ENCODE measurements around the gene USP48.
A peak's percentile ranks its signal among the peaks of the same experiment; 100 is the strongest.
"Not testable (repeated sequence)": the region's sequence is repeated elsewhere in the genome, so short reads cannot be mapped to it uniquely, and the experiment has no call there.

The USP48 gene

DNA sequence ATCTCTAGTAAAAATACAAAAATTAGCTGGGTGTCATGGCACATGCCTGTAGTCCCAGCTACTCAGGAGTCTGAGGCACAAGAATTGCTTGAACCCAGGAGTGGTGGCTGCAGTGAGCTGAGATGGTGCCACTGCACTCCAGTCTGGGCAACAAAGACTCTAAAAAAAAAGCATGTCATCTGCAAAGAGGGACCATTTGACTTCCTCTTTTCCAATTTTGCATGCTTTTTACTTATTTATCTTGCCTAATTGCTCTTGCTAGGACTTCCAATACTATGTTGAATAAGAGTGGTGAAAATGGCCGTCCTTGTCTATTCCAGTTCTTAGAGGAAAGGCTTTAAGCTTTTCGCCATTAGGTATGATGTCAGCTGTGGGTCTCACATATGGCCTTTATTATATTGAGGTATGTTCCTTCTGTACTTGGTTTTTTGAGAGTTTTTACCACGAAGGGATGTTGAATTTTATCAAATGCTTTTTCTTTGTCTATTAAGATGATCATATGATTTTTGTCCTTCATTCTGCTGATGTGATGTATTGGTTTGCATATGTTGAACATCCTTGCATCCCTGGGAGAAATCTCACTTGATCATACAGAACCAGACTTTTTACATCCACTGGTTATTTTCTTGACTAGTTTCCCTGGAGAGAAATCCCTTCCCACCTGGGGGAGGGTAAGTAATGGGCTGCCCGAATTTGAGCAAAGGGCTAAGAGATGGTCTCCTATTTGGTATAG is 96.8 kb downstream of the USP48 start:
- Histone ChIP-seq H3K4me1 (ENCODE audit: control insufficient read depth, insufficient read depth, low read length) (peaks cover 8% of the 10 kb centered on the region), H3K27me3 (replicated peaks; ENCODE audit: control insufficient read depth, insufficient read depth, low read length) (no peaks in the 10 kb centered on the region), H3K9ac (ENCODE audit: low read length) (no peak overlapping the region), H3K4me3 (ENCODE audit: low read length) (no peak overlapping the region), H3K9me3 (ENCODE audit: control insufficient read depth, low read length) (peaks cover 9% of the 10 kb centered on the region), H3K36me3 (ENCODE audit: control insufficient read depth, insufficient read depth, low read length, severe bottlenecking) (peaks cover 60% of the 10 kb centered on the region)
- DNase-seq (ENCODE audit: low read depth) = no peak

DNA sequence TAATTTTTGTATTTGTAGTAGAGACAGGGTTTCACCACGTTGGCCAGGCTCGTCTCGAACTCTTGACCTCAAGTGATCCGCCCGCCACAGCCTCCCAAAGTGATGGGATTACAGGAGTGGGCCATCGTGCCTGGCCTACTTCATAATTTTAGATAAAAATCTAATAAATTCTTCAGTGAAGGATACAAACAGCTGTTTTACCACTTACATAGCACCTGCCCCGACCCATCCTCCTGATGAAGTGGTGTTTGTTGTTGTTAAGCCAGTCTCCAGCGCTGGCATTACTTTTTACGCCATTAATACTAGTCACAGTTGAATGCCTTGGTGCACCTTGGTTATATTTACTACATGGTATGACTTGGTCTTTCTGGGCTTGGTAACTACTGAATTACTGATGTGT is 101.5 kb downstream of the USP48 start:
- Histone ChIP-seq H3K36me3 (ENCODE audit: control insufficient read depth, insufficient read depth, low read length, severe bottlenecking) (peaks cover 49% of the 10 kb centered on the region), H3K9ac (ENCODE audit: low read length) (peak overlapping the region; percentile 54), H3K27me3 (replicated peaks; ENCODE audit: control insufficient read depth, insufficient read depth, low read length) (no peaks in the 10 kb centered on the region), H3K4me3 (ENCODE audit: low read length) (no peak overlapping the region), H3K9me3 (ENCODE audit: control insufficient read depth, low read length) (peaks cover 7% of the 10 kb centered on the region), H3K4me1 (ENCODE audit: control insufficient read depth, insufficient read depth, low read length) (peaks cover 27% of the 10 kb centered on the region)
- DNase-seq (ENCODE audit: low read depth) = no peak

DNA sequence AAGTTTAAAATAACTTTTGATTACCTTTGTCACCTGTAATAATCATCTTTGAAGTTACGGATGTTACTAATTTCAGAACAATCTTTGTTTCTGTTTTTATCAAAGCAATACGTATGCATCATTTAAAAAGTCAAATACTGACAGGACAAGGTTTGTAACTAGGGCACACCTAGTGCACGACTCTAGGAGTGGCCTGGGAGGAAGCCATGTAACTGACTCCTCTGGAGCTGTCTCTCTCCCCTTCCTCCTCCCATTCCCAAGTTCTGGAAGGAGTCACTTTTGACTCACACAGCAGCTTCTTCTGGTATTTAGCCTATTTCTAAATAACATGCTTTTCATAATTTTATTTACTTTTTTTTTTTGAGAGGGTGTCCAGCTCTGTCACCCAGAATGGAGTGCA is 102.0 kb downstream of the USP48 start:
- Histone ChIP-seq H3K36me3 (ENCODE audit: control insufficient read depth, insufficient read depth, low read length, severe bottlenecking) (peaks cover 44% of the 10 kb centered on the region), H3K27me3 (replicated peaks; ENCODE audit: control insufficient read depth, insufficient read depth, low read length) (no peaks in the 10 kb centered on the region), H3K9ac (ENCODE audit: low read length) (peak overlapping the region; percentile 80), H3K4me1 (ENCODE audit: control insufficient read depth, insufficient read depth, low read length) (peaks cover 27% of the 10 kb centered on the region), H3K9me3 (ENCODE audit: control insufficient read depth, low read length) (peaks cover 4% of the 10 kb centered on the region), H3K4me3 (ENCODE audit: low read length) (peak overlapping the region; percentile 66)
- peak; percentile 49 for DNase-seq (ENCODE audit: low read depth)

DNA sequence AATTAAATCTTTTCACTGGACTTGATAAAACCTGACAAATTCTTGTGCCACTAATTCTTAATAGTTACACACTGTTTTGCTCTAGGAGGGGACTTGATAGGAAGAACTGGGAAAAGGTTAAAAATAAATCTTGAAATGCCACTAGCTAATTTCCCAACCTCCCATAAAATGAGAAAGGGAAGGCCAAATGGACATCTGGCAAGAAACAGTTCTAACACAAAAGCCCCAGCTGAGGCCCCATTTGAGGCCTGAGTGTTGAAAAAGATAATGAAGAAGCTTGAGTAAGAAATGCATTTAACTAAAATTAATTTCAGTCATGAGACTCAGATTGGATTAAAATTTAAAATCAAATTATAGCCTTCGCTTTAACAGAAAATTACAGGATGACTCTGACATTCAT is 102.6 kb downstream of the USP48 start:
- DNase-seq (ENCODE audit: low read depth) = no peak
- peaks cover 27% of the 10 kb centered on the region for H3K4me1 ChIP-seq (ENCODE audit: control insufficient read depth, insufficient read depth, low read length)
- peak overlapping the region; percentile 66 for H3K4me3 ChIP-seq (ENCODE audit: low read length)
- peak overlapping the region; percentile 80 for H3K9ac ChIP-seq (ENCODE audit: low read length)
- H3K9me3 ChIP-seq (ENCODE audit: control insufficient read depth, low read length) = peaks cover 4% of the 10 kb centered on the region
- no peaks in the 10 kb centered on the region for H3K27me3 ChIP-seq (replicated peaks; ENCODE audit: control insufficient read depth, insufficient read depth, low read length)
- peaks cover 39% of the 10 kb centered on the region for H3K36me3 ChIP-seq (ENCODE audit: control insufficient read depth, insufficient read depth, low read length, severe bottlenecking)

DNA sequence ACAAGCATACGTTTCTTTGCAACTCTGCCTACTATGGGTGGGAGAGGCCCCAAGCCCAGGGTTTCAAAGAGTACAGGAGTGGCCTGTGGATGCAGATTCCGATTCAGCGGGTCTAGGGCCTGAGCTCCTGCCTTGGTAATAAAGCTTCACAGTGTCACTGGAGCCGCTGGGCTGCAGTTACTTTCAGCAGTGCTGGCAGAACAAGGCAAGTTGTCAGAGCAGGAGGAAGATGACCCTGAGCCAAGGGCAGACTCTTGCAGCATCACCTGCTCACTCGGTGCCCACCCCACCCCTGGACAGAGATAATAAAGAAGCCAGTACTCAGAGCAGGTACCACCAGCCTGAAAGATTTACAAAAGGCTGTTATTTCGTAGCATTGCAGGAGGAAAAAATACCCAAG is 105.8 kb downstream of the USP48 start:
- Histone ChIP-seq H3K9ac (ENCODE audit: low read length) (no peak overlapping the region), H3K27me3 (replicated peaks; ENCODE audit: control insufficient read depth, insufficient read depth, low read length) (no peaks in the 10 kb centered on the region), H3K4me3 (ENCODE audit: low read length) (no peak overlapping the region), H3K36me3 (ENCODE audit: control insufficient read depth, insufficient read depth, low read length, severe bottlenecking) (peaks cover 19% of the 10 kb centered on the region), H3K4me1 (ENCODE audit: control insufficient read depth, insufficient read depth, low read length) (peaks cover 46% of the 10 kb centered on the region), H3K9me3 (ENCODE audit: control insufficient read depth, low read length) (no peaks in the 10 kb centered on the region)
- DNase-seq (ENCODE audit: low read depth) = no peak

DNA sequence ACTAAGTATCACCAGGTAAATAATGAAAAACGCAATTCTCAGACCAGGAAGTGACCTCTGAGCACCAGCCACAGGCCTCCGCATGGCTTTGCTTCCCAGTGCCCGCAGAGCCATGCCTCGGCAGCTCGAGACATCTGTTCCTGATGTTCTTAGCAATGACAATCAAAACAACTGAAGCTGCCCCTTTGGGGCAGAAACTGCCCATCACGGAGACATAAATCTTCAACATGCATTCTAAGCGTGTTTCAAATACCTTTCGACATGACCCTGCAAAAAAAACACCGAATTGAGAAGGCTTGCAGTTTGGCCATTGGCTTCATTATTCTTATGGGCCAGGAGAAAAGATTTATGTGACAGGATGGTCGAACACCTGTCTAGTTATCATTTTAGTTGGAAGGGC is 108.0 kb downstream of the USP48 start:
- peaks cover 31% of the 10 kb centered on the region for H3K4me1 ChIP-seq (ENCODE audit: control insufficient read depth, insufficient read depth, low read length)
- no peaks in the 10 kb centered on the region for H3K27me3 ChIP-seq (replicated peaks; ENCODE audit: control insufficient read depth, insufficient read depth, low read length)
- DNase-seq (ENCODE audit: low read depth) = peak; percentile 24

DNA sequence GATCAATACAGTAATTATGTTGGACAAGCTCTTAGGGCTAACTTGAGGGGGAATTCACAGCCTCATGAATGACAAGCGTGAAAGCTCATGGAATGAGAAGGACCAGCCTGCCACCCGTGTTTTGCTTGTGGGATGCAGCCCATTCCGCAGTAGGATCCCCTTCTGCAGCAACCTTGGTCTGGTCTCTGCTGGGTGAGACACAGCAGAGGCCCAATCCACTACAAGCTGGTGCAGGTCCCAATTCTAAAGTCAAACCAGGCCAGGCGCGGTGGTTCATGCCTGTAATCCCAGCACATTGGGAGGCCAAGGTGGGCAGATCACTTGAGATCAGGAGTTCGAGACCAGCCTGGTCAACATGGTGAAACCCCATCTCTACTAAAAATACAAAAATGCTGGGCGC is 109.1 kb downstream of the USP48 start:
- not testable (repeated sequence) for H3K4me3 ChIP-seq (ENCODE audit: low read length); H3K9me3 ChIP-seq (ENCODE audit: control insufficient read depth, low read length); H3K27me3 ChIP-seq (replicated peaks; ENCODE audit: control insufficient read depth, insufficient read depth, low read length); DNase-seq (ENCODE audit: low read depth)
- peaks cover 12% of the 10 kb centered on the region for H3K36me3 ChIP-seq (ENCODE audit: control insufficient read depth, insufficient read depth, low read length, severe bottlenecking)
- peak overlapping the region; percentile 27 for H3K9ac ChIP-seq (ENCODE audit: low read length)
- H3K4me1 ChIP-seq (ENCODE audit: control insufficient read depth, insufficient read depth, low read length) = peaks cover 28% of the 10 kb centered on the region

More for the DNA sequence above, 108.0 kb downstream of the USP48 start:
- Histone ChIP-seq H3K4me3 (ENCODE audit: low read length) (no peak overlapping the region), H3K36me3 (ENCODE audit: control insufficient read depth, insufficient read depth, low read length, severe bottlenecking) (peaks cover 19% of the 10 kb centered on the region), H3K9ac (ENCODE audit: low read length) (no peak overlapping the region), H3K9me3 (ENCODE audit: control insufficient read depth, low read length) (no peaks in the 10 kb centered on the region)

DNA sequence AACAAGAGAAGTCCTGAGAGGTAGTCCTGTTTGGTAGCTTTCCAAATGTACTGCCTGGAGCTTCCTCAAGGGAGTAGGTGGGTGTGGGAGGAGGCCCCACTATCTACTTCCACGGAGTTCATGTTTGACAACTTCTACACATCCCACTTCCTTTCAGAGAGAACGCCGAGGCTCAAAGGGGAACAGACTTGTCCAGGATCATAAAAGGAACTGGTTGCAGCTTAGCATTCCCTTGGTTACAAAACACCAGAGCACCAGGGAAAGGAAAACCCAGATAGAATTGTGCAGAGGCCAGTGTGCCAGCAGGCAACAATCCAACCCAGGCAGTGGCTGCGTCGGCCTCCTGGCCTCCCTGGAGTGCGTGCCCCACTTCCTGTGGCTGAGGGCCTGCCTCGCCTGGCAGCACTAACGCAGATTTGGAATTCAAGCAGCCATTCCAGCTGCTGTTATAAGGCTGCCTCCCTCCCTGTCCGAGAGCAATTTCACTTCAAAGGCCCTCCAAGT is 109.6 kb downstream of the USP48 start:
- Histone ChIP-seq H3K27me3 (replicated peaks; ENCODE audit: control insufficient read depth, insufficient read depth, low read length) (no peaks in the 10 kb centered on the region), H3K4me1 (ENCODE audit: control insufficient read depth, insufficient read depth, low read length) (peaks cover 28% of the 10 kb centered on the region), H3K36me3 (ENCODE audit: control insufficient read depth, insufficient read depth, low read length, severe bottlenecking) (peaks cover 8% of the 10 kb centered on the region), H3K9me3 (ENCODE audit: control insufficient read depth, low read length) (no peaks in the 10 kb centered on the region), H3K4me3 (ENCODE audit: low read length) (peak overlapping the region; percentile 49), H3K9ac (ENCODE audit: low read length) (peak overlapping the region; percentile 27)
- DNase-seq (ENCODE audit: low read depth) = peak; percentile 40

DNA sequence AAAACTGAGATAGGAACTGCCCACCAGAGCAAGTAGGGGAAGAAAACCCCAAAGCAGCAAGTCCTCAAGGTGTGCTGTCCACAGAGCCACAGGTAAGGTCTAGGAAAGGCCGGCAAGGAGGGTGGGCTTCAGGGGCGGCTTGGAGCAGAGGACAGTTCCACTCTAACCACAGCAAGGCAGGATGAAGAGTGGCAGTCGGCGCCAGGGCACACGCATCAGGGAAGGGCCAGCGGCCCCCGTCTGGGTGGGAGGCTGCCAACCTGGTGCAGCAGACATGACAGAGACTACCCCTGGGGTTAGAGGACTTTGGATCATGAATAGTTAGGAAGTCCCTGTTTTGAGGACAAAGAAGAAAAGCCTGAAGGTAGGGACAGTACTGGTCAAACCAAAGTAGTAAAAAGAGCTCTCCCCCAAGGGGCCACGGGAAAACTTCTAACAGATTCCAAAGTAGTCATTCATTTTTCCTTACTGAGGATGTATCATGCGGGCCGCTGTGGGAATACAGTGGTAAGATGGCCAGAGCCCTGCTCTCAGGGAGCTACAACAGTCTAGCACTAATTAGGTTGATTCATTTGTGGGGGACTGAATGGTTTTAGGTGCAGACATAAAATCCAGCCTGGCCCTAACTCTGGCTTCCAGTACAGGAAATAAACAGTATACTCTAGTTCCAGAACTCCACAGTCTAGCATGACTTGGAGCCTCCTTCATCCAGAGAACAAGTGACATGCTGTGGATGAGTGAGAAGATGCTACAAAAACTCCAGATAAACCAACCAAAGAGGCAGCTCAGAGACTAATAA is 110.3 kb downstream of the USP48 start:
- DNase-seq (ENCODE audit: low read depth) = no peak
- Histone ChIP-seq H3K4me3 (ENCODE audit: low read length) (peak overlapping the region; percentile 49), H3K27me3 (replicated peaks; ENCODE audit: control insufficient read depth, insufficient read depth, low read length) (no peaks in the 10 kb centered on the region), H3K9ac (ENCODE audit: low read length) (peak overlapping the region; percentile 27), H3K36me3 (ENCODE audit: control insufficient read depth, insufficient read depth, low read length, severe bottlenecking) (peaks cover 4% of the 10 kb centered on the region), H3K4me1 (ENCODE audit: control insufficient read depth, insufficient read depth, low read length) (peaks cover 28% of the 10 kb centered on the region), H3K9me3 (ENCODE audit: control insufficient read depth, low read length) (no peaks in the 10 kb centered on the region)

DNA sequence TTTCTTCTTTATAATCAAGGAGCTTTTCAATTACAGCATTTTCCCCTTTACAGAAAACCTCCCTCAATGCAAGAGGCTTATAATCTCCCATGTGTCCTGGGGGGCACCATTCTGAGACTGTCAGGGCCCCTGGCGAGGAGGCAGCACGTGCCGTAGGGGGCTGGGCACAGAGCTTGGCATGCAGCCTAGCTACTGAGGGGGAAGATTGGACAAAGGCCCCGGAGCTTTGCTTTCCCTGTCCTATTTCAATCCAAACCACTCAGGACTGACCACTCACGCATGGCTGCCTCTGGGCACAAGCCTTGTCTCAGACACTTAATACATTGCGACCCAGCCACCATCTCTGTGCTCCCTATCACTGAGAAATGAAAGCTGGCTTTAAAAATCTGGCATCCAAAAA is 111.0 kb downstream of the USP48 start:
- H3K27me3 ChIP-seq (replicated peaks; ENCODE audit: control insufficient read depth, insufficient read depth, low read length) = no peaks in the 10 kb centered on the region
- peaks cover 2% of the 10 kb centered on the region for H3K36me3 ChIP-seq (ENCODE audit: control insufficient read depth, insufficient read depth, low read length, severe bottlenecking)
- no peak overlapping the region for H3K4me3 ChIP-seq (ENCODE audit: low read length)
- H3K9ac ChIP-seq (ENCODE audit: low read length) = no peak overlapping the region
- no peaks in the 10 kb centered on the region for H3K9me3 ChIP-seq (ENCODE audit: control insufficient read depth, low read length)
- DNase-seq (ENCODE audit: low read depth) = no peak
- H3K4me1 ChIP-seq (ENCODE audit: control insufficient read depth, insufficient read depth, low read length) = peaks cover 28% of the 10 kb centered on the region

Measured in adipocyte (in vitro differentiated cells).